ENCODE measurements around the gene CLCN4. TPM values are rescaled to one million over a fixed set of nuclear protein-coding genes. Genes with fewer than 3 reads are reported as not detected.

The CLCN4 gene
- total and polyA plus RNA-seq, 2 donors (not counting 1 experiment from before 2014, with no cell fraction given), result 7.7 to 9.1 TPM

DNA sequence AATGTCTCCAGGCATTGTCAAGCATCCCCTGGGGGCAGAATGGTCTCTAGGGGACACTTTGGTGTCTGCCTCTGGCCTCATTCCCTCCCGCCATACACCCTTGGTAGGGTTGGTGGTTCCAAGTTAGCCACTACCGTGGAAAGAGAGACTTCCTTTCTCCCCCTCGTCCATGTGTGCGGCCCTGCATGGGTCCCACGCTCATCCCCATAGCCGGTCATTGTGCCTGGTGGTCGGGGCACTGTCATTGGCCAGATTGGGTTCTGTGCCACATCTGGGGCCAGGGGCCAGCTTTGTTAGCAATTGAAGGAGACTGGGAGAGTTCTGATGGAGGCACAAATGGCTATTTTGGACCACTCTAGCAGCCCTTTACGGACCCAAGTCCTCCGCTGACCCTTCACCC, 17.3 kb downstream of the CLCN4 start:
- Mint-ChIP-seq H3K9me3 (ENCODE audit: insufficient read depth) (no peaks in the 10 kb centered on the region), H3K4me3 (no peak overlapping the region), H3K27me3 (no peaks in the 10 kb centered on the region), H3K27ac (no peak overlapping the region), H3K4me1 (peaks cover 25% of the 10 kb centered on the region)
- peaks cover 63% of the 10 kb centered on the region for H3K79me2 ChIP-seq (ENCODE audit: control insufficient read depth, insufficient read depth, low read length)
- ChIA-PET CTCF (interaction anchor here (1.9 kb wide), 1 partner anchor 16 kb away, joined by 9 read pairs; no protein-coding TSS in a partner anchor), POLR2A (no interaction called here)
- intact Hi-C loops (cut with micrococcal nuclease), result no loop called here
- no peaks in the 10 kb centered on the region for H3K27me3 ChIP-seq (replicated peaks in 1 of 4; ENCODE audit: control extremely low read depth in 1 of 4, control insufficient read depth in 3 of 4, insufficient read depth in 4 of 4, low read length in 3 of 4)
- H3K4me3 ChIP-seq (ENCODE audit: control extremely low read depth in 1 of 5, extremely low read depth in 1 of 5, insufficient read depth in 1 of 5, low read depth in 2 of 5, low read length in 4 of 5), result no peak overlapping the region
- ATAC-seq (ENCODE audit: low read depth), result no peak
- no peak overlapping the region for H3K4me2 ChIP-seq (replicated peaks; ENCODE audit: low read depth, low read length, poor library complexity, severe bottlenecking)
- peaks cover 52% of the 10 kb centered on the region for H4K20me1 ChIP-seq (ENCODE audit: control insufficient read depth, insufficient read depth, low read length, poor library complexity, severe bottlenecking)
- DNase-seq, result no peak
- no peak overlapping the region for H2AFZ ChIP-seq (ENCODE audit: insufficient read depth, low read depth, low read length, poor library complexity, severe bottlenecking)
- TF ChIP-seq, protein P1, sequence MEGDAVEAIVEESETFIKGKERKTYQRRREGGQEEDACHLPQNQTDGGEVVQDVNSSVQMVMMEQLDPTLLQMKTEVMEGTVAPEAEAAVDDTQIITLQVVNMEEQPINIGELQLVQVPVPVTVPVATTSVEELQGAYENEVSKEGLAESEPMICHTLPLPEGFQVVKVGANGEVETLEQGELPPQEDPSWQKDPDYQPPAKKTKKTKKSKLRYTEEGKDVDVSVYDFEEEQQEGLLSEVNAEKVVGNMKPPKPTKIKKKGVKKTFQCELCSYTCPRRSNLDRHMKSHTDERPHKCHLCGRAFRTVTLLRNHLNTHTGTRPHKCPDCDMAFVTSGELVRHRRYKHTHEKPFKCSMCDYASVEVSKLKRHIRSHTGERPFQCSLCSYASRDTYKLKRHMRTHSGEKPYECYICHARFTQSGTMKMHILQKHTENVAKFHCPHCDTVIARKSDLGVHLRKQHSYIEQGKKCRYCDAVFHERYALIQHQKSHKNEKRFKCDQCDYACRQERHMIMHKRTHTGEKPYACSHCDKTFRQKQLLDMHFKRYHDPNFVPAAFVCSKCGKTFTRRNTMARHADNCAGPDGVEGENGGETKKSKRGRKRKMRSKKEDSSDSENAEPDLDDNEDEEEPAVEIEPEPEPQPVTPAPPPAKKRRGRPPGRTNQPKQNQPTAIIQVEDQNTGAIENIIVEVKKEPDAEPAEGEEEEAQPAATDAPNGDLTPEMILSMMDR (IDR thresholded peaks at IDR 0.05), result no peak
- no peak for TF ChIP-seq EZH2 (IDR thresholded peaks at IDR 0.05; ENCODE audit: borderline replicate concordance, insufficient read depth, low read depth, low read length, poor library complexity, severe bottlenecking)
- H3K4me1 ChIP-seq (ENCODE audit: control insufficient read depth in 2 of 2, insufficient read depth in 2 of 2, low read length in 2 of 2), result peaks cover 3 to 15% of the 10 kb centered on the region in 2 donors
- no peak overlapping the region for H3K27ac ChIP-seq (ENCODE audit: low read length in 2 of 2)
- WGBS (ENCODE audit: insufficient coverage), result 40% methylated on average over 1 of the region's 9 CpGs
- H3K9ac ChIP-seq (ENCODE audit: low read length), result no peak overlapping the region
- no peaks in the 10 kb centered on the region for H3K9me3 ChIP-seq (ENCODE audit: control extremely low read depth in 1 of 3, control insufficient read depth in 2 of 3, insufficient read depth in 1 of 3, low read length in 2 of 3)
- H3K36me3 ChIP-seq (replicated peaks in 1 of 2; ENCODE audit: control extremely low read depth in 1 of 2, control insufficient read depth in 1 of 2, extremely low read depth in 1 of 2, insufficient read depth in 2 of 2, low read length in 1 of 2), result peaks cover 0 to 14% of the 10 kb centered on the region in 2 experiments

DNA sequence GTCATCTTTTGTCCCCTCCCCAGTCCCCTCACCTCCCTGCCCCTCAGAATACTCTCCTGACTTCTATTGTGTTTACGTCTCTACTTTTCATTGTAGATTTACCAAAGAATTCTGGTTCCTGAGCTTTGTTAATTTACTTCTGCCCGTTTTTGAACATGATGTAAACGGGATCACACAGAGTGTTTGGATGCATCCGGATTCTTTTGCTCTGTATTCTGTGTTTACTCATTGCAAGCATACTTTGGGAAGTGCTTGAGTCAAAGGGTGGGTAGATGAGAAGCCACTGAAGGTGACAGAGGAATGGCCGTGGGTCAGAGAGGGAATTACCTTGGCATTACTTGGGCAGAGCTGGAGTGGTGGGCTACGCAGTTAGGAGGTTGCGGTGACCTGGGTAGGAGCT, 18.0 kb downstream of the CLCN4 start:
- intact Hi-C loops (cut with micrococcal nuclease), result no loop called here
- no peaks in the 10 kb centered on the region for H3K9me3 Mint-ChIP-seq (ENCODE audit: insufficient read depth)
- no peak overlapping the region for H3K27ac Mint-ChIP-seq
- DNase-seq, result no peak
- 96% methylated on average over 3 of the region's 7 CpGs for WGBS (ENCODE audit: insufficient coverage)
- Histone ChIP-seq H2AFZ (ENCODE audit: insufficient read depth, low read depth, low read length, poor library complexity, severe bottlenecking) (no peak overlapping the region), H3K79me2 (ENCODE audit: control insufficient read depth, insufficient read depth, low read length) (peaks cover 68% of the 10 kb centered on the region), H3K27ac (ENCODE audit: low read length in 2 of 2) (no peak overlapping the region), H3K9me3 (ENCODE audit: control extremely low read depth in 1 of 3, control insufficient read depth in 2 of 3, insufficient read depth in 1 of 3, low read length in 2 of 3) (no peaks in the 10 kb centered on the region), H3K4me3 (ENCODE audit: control extremely low read depth in 1 of 5, extremely low read depth in 1 of 5, insufficient read depth in 1 of 5, low read depth in 2 of 5, low read length in 4 of 5) (no peak overlapping the region), H3K27me3 (replicated peaks in 1 of 4; ENCODE audit: control extremely low read depth in 1 of 4, control insufficient read depth in 3 of 4, insufficient read depth in 4 of 4, low read length in 3 of 4) (no peaks in the 10 kb centered on the region), H3K4me1 (ENCODE audit: control insufficient read depth in 2 of 2, insufficient read depth in 2 of 2, low read length in 2 of 2) (peaks cover 3 to 15% of the 10 kb centered on the region in 2 donors), H3K36me3 (replicated peaks in 1 of 2; ENCODE audit: control extremely low read depth in 1 of 2, control insufficient read depth in 1 of 2, extremely low read depth in 1 of 2, insufficient read depth in 2 of 2, low read length in 1 of 2) (peaks cover 0 to 14% of the 10 kb centered on the region in 2 experiments), H3K9ac (ENCODE audit: low read length) (no peak overlapping the region), H3K4me2 (replicated peaks; ENCODE audit: low read depth, low read length, poor library complexity, severe bottlenecking) (no peak overlapping the region), H4K20me1 (ENCODE audit: control insufficient read depth, insufficient read depth, low read length, poor library complexity, severe bottlenecking) (peaks cover 54% of the 10 kb centered on the region)
- ChIA-PET CTCF (interaction anchor here (1.9 kb wide), 1 partner anchor 15 kb away, joined by 9 read pairs; no protein-coding TSS in a partner anchor), POLR2A (no interaction called here)
- H3K4me1 Mint-ChIP-seq, result peaks cover 25% of the 10 kb centered on the region
- no peak for ATAC-seq (ENCODE audit: low read depth)
- H3K27me3 Mint-ChIP-seq, result no peaks in the 10 kb centered on the region
- H3K4me3 Mint-ChIP-seq, result no peak overlapping the region
- no peak for TF ChIP-seq EZH2 (IDR thresholded peaks at IDR 0.05; ENCODE audit: borderline replicate concordance, insufficient read depth, low read depth, low read length, poor library complexity, severe bottlenecking)
- TF ChIP-seq, protein P1 (IDR thresholded peaks at IDR 0.05), result no peak
